Stimulated activated CD8-positive, alpha-beta memory T cell treated with anti-CD3 and anti-CD28 coated beads, Interleukin-12 subunit alpha, Interleukin-12 subunit beta, amount 100 ng/mL, for 4 hours (primary cell): ENCODE data around the gene ARHGEF7.
A peak's percentile ranks its signal among the peaks of the same experiment; 100 is the strongest.
"Not testable (repeated sequence)": the region's sequence is repeated elsewhere in the genome, so short reads cannot be mapped to it uniquely, and the experiment has no call there.

Source experiments
- DNase-seq: peaks from one replicate; pipeline ENCODE4 v3.0.0-alpha.2; 2020; ENCODE audit warnings: low read depth

Gene ARHGEF7

GRCh38 chr13:111171629-111172028 lies 56.5 kb downstream of the ARHGEF7 start:
- no peak for DNase-seq

- DNase-seq, result no peak
Observed at GRCh38 chr13:111174377-111175114, 59.4 kb downstream of the ARHGEF7 start.

GRCh38 chr13:111175372-111175771 lies 60.3 kb downstream of the ARHGEF7 start:
- DNase-seq, result no peak

- DNase-seq, result no peak
Observed at GRCh38 chr13:111175935-111176334, 60.8 kb downstream of the ARHGEF7 start.

- DNase-seq, result no peak
Observed at GRCh38 chr13:111176421-111176820, 61.3 kb downstream of the ARHGEF7 start.

GRCh38 chr13:111177081-111177711 lies 62.1 kb downstream of the ARHGEF7 start:
- no peak for DNase-seq

- no peak for DNase-seq
Observed at GRCh38 chr13:111177921-111178320, 62.8 kb downstream of the ARHGEF7 start.

GRCh38 chr13:111178402-111178801 lies 63.3 kb downstream of the ARHGEF7 start:
- no peak for DNase-seq

- no peak for DNase-seq
Observed at GRCh38 chr13:111179908-111180760, 65.0 kb downstream of the ARHGEF7 start.

- DNase-seq, result no peak
Observed at GRCh38 chr13:111181977-111182376, 66.9 kb downstream of the ARHGEF7 start.

- no peak for DNase-seq
Observed at GRCh38 chr13:111183087-111183645, 68.1 kb downstream of the ARHGEF7 start.

- DNase-seq, result no peak
Observed at GRCh38 chr13:111183959-111184358, 68.8 kb downstream of the ARHGEF7 start.

GRCh38 chr13:111184458-111185401 lies 69.6 kb downstream of the ARHGEF7 start:
- DNase-seq, result no peak

GRCh38 chr13:111186305-111186935 lies 71.3 kb downstream of the ARHGEF7 start:
- no peak for DNase-seq

- no peak for DNase-seq
Observed at GRCh38 chr13:111187960-111188541, 72.9 kb downstream of the ARHGEF7 start.

- DNase-seq, result peak; percentile 38
Observed at GRCh38 chr13:111189064-111189505, 74.0 kb downstream of the ARHGEF7 start.

GRCh38 chr13:111189516-111189915 lies 74.4 kb downstream of the ARHGEF7 start:
- not testable (repeated sequence) for DNase-seq

- DNase-seq, result not testable (repeated sequence)
Observed at GRCh38 chr13:111193223-111193622, 78.1 kb downstream of the ARHGEF7 start.

GRCh38 chr13:111194651-111195050 lies 79.5 kb downstream of the ARHGEF7 start:
- DNase-seq, result not testable (repeated sequence)

- not testable (repeated sequence) for DNase-seq
Observed at GRCh38 chr13:111198732-111199378, 83.7 kb downstream of the ARHGEF7 start.
